SK-N-MC (cell line): ENCODE data around the gene C17orf107.

Source experiments
- EZH2 ChIP-seq: fragments of 200-600 bp; sonication (generic); IDR thresholded peaks from one replicate; pipeline ENCODE4 v1.6.1; 2017; ENCODE audit warnings: antibody characterized with exemption
- FOXP2 ChIP-seq: optimal IDR thresholded peaks from 2 replicates; pipeline ENCODE3; 2011; ENCODE audit warnings: mild to moderate bottlenecking, moderate library complexity; ENCODE audit not compliant: insufficient read depth; ENCODE audit errors: extremely low read length, control extremely low read depth

DNA sequence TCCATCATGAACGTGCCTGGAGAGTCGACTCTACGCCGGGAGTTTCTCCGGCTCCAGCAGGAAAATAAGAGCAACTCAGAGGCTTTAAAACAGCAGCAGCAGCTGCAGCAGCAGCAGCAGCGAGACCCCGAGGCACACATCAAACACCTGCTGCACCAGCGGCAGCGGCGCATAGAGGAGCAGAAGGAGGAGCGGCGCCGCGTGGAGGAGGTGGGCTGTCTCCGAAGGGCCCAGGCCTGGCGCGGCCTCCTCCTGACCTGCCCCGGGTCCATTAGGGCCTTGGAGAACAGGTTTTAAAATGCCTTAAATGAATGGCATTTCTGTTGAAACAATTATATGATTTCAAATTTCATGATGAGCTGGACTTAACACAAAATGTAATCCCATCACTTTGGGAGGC lies 11.8 kb upstream of the C17orf107 start:
- TF ChIP-seq EZH2 = no peak
- no peak for TF ChIP-seq FOXP2
